ENCODE measurements around the gene ITGA11.

GRCh38 chr15:68377766-68378165 lies 54.2 kb downstream of the ITGA11 start:
- TF ChIP-seq CTCF (conservative IDR thresholded peaks at IDR 0.05) (no peak), EZH2 (IDR thresholded peaks at IDR 0.05; ENCODE audit: low read depth) (no peak)

Measured in PC-9 (cell line).